ENCODE measurements around the gene NAPSA.
A peak's percentile ranks its signal among the peaks of the same experiment; 100 is the strongest.
"Not testable (repeated sequence)": the region's sequence is repeated elsewhere in the genome, so short reads cannot be mapped to it uniquely, and the experiment has no call there.

NAPSA gene

GRCh38 chr19:50361290-50362029, 4.0 kb downstream of the NAPSA start:
- no peak overlapping the region for H3K4me3 ChIP-seq (replicated peaks in 1 of 2; ENCODE audit: low read depth in 2 of 2, low read length in 2 of 2)
- no peak for TF ChIP-seq CTCF (IDR thresholded peaks at IDR 0.05; ENCODE audit: low read depth, low read length)
- DNase-seq (ENCODE audit: low read depth in 2 of 2) = no peak

GRCh38 chr19:50359328-50359818, 6.1 kb downstream of the NAPSA start:
- H3K4me3 ChIP-seq (replicated peaks in 1 of 2; ENCODE audit: low read depth in 2 of 2, low read length in 2 of 2) = no peak overlapping the region

GRCh38 chr19:50358483-50359327, 6.7 kb downstream of the NAPSA start:
- DNase-seq (ENCODE audit: low read depth in 2 of 2) = peak; percentile 50 to 61
- no peak for TF ChIP-seq CTCF (IDR thresholded peaks at IDR 0.05; ENCODE audit: low read depth, low read length)
- H3K4me3 ChIP-seq (replicated peaks in 1 of 2; ENCODE audit: low read depth in 2 of 2, low read length in 2 of 2) = peak overlapping the region; percentile 47 to 52

More at GRCh38 chr19:50359328-50359818, 6.1 kb downstream of the NAPSA start:
- DNase-seq (ENCODE audit: low read depth in 2 of 2) = no peak
- no peak for TF ChIP-seq CTCF (IDR thresholded peaks at IDR 0.05; ENCODE audit: low read depth, low read length)

- H3K4me3 ChIP-seq (replicated peaks in 1 of 2; ENCODE audit: low read depth in 2 of 2, low read length in 2 of 2) = peak overlapping the region; percentile 25 to 46
- peak; percentile 82 for TF ChIP-seq CTCF (IDR thresholded peaks at IDR 0.05; ENCODE audit: low read depth, low read length)
Measured at GRCh38 chr19:50357178-50358100, 8.0 kb downstream of the NAPSA start.

GRCh38 chr19:50356691-50357177, 8.7 kb downstream of the NAPSA start:
- H3K4me3 ChIP-seq (replicated peaks in 1 of 2; ENCODE audit: low read depth in 2 of 2, low read length in 2 of 2) = no peak overlapping the region
- TF ChIP-seq CTCF (IDR thresholded peaks at IDR 0.05; ENCODE audit: low read depth, low read length) = no peak
- no peak for DNase-seq (ENCODE audit: low read depth in 2 of 2)

More at GRCh38 chr19:50357178-50358100, 8.0 kb downstream of the NAPSA start:
- DNase-seq (ENCODE audit: low read depth in 2 of 2) = peak; percentile 62 to 70

GRCh38 chr19:50353487-50353880, 12.0 kb downstream of the NAPSA start:
- DNase-seq (ENCODE audit: low read depth in 2 of 2); H3K4me3 ChIP-seq (replicated peaks in 1 of 2; ENCODE audit: low read depth in 2 of 2, low read length in 2 of 2): not testable (repeated sequence)

All from cardiac fibroblast (primary cell).